Ishikawa (cell line): ENCODE results near the gene FKBP6.
"Not testable (repeated sequence)": the region's sequence is repeated elsewhere in the genome, so short reads cannot be mapped to it uniquely, and the experiment has no call there.

Source experiments
- CEBPB ChIP-seq: IDR thresholded peaks from 2 replicates; pipeline ENCODE4 v1.6.1; 2012
- CREB1 ChIP-seq: IDR thresholded peaks from 2 replicates; pipeline ENCODE4 v1.6.1; 2012; ENCODE audit warnings: low read depth
- EGR1 ChIP-seq: IDR thresholded peaks from 2 replicates; pipeline ENCODE4 v1.6.1; 2012
- EP300 ChIP-seq: IDR thresholded peaks from 2 replicates; pipeline ENCODE4 v1.6.1; 2012; ENCODE audit warnings: borderline replicate concordance
- FOXM1 ChIP-seq: IDR thresholded peaks from 2 replicates; pipeline ENCODE4 v1.6.1; 2012; ENCODE audit warnings: low read depth, borderline replicate concordance
- MAX ChIP-seq: IDR thresholded peaks from 2 replicates; pipeline ENCODE4 v1.6.1; 2012
- NFIC ChIP-seq: IDR thresholded peaks from 2 replicates; pipeline ENCODE4 v1.6.1; 2012
- RAD21 ChIP-seq: IDR thresholded peaks from 2 replicates; pipeline ENCODE4 v1.6.1; 2012; ENCODE audit warnings: low read depth
- TAF1 ChIP-seq: IDR thresholded peaks from 2 replicates; pipeline ENCODE4 v1.6.1; 2012; ENCODE audit warnings: low read depth, mild to moderate bottlenecking
- TCF12 ChIP-seq: IDR thresholded peaks from 2 replicates; pipeline ENCODE4 v1.6.1; 2012; ENCODE audit warnings: low read depth
- TEAD4 ChIP-seq: IDR thresholded peaks from 2 replicates; pipeline ENCODE4 v1.6.1; 2012
- YY1 ChIP-seq: IDR thresholded peaks from 2 replicates; pipeline ENCODE4 v1.6.1; 2012; ENCODE audit warnings: low read depth
- ZBTB7A ChIP-seq: IDR thresholded peaks from 2 replicates; pipeline ENCODE4 v1.6.1; 2012; ENCODE audit warnings: low read depth
- TF ChIP-seq, protein P1 (sequence below): IDR thresholded peaks from 2 replicates; pipeline ENCODE4 v1.6.1; 2012; ENCODE audit warnings: low read depth, mild to moderate bottlenecking
- TF ChIP-seq, protein P2 (sequence below): IDR thresholded peaks from 2 replicates; pipeline ENCODE4 v1.6.1; 2012

The FKBP6 gene

DNA sequence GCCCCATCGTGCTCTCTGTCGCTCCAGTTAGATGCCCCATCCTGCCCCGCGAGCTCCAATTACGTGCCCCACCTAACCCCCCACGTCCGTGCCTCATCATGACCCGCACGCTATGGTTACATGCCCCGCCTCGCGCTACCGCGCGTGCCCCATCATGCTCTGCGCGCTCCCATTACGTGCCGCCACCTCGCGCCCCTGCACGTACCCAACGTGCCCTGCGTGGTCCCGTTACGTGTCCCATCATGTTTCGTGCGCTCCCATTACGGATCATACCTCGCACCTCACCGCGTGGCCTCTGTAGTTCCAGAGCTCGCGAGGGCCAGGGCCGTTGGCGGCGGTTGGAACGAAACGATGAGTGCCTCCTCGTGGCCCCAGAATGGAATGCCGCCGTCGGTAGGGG lies at the start of gene FKBP6, which contains the start of gene TRIM50:
Gene FKBP6 (plus strand): TSS at position 240 of the 400 bp plus-strand sequence. CDS start 268 bp downstream, outside the sequence.
Gene TRIM50 (minus strand): TSS at position 161 of the 400 bp plus-strand sequence. CDS start 3,295 bp downstream, outside the sequence.
- not testable (repeated sequence) for TF ChIP-seq NFIC, FOXM1, MAX

DNA sequence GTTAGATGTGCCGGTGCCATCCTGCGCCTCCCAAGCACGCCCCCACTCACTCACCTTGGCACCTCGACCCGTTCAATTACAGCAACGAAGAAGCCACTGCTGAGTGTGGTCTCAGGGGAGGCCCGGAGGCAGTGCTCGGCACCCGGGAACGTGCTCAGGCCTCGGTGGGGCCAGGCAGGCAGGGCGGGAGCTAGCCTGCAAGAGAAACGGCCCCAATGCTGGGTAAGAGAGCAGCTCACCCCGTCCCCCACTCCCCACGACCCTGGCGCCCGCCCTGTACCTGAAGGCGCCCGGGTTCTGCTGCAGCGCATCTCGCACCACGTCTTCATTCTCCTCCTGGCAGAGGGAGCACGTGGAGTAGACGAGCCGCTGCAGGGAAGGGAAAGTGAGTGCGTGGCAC lies 24.4 kb upstream of the FKBP6 start:
- TF ChIP-seq FOXM1 = no peak
- TF ChIP-seq TEAD4 = no peak
- TF ChIP-seq CREB1 = no peak
- TF ChIP-seq EGR1 = no peak
- TF ChIP-seq, protein P1, sequence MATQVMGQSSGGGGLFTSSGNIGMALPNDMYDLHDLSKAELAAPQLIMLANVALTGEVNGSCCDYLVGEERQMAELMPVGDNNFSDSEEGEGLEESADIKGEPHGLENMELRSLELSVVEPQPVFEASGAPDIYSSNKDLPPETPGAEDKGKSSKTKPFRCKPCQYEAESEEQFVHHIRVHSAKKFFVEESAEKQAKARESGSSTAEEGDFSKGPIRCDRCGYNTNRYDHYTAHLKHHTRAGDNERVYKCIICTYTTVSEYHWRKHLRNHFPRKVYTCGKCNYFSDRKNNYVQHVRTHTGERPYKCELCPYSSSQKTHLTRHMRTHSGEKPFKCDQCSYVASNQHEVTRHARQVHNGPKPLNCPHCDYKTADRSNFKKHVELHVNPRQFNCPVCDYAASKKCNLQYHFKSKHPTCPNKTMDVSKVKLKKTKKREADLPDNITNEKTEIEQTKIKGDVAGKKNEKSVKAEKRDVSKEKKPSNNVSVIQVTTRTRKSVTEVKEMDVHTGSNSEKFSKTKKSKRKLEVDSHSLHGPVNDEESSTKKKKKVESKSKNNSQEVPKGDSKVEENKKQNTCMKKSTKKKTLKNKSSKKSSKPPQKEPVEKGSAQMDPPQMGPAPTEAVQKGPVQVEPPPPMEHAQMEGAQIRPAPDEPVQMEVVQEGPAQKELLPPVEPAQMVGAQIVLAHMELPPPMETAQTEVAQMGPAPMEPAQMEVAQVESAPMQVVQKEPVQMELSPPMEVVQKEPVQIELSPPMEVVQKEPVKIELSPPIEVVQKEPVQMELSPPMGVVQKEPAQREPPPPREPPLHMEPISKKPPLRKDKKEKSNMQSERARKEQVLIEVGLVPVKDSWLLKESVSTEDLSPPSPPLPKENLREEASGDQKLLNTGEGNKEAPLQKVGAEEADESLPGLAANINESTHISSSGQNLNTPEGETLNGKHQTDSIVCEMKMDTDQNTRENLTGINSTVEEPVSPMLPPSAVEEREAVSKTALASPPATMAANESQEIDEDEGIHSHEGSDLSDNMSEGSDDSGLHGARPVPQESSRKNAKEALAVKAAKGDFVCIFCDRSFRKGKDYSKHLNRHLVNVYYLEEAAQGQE = no peak
- no peak for TF ChIP-seq CEBPB
- no peak for TF ChIP-seq MAX
- TF ChIP-seq, protein P2, sequence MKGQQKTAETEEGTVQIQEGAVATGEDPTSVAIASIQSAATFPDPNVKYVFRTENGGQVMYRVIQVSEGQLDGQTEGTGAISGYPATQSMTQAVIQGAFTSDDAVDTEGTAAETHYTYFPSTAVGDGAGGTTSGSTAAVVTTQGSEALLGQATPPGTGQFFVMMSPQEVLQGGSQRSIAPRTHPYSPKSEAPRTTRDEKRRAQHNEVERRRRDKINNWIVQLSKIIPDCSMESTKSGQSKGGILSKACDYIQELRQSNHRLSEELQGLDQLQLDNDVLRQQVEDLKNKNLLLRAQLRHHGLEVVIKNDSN = no peak
- no peak for TF ChIP-seq EP300
- TF ChIP-seq ZBTB7A = no peak
- no peak for TF ChIP-seq YY1
- TF ChIP-seq NFIC = no peak
- no peak for TF ChIP-seq TCF12

GRCh38 chr7:73304071-73304470 lies 23.9 kb upstream of the FKBP6 start:
- TF ChIP-seq EGR1 (no peak), TEAD4 (no peak), YY1 (no peak), FOXM1 (no peak), MAX (no peak), NFIC (no peak), CREB1 (no peak), CEBPB (no peak), EP300 (no peak), RAD21 (no peak), ZBTB7A (no peak), TCF12 (no peak), TAF1 (no peak)
- TF ChIP-seq, protein P1 = no peak
- TF ChIP-seq, protein P2 = no peak

GRCh38 chr7:73307436-73307835 lies 20.5 kb upstream of the FKBP6 start:
- TF ChIP-seq, protein P2 = no peak
- no peak for TF ChIP-seq ZBTB7A
- no peak for TF ChIP-seq TCF12
- TF ChIP-seq TEAD4 = no peak
- no peak for TF ChIP-seq NFIC
- TF ChIP-seq EP300 = no peak
- TF ChIP-seq EGR1 = no peak
- TF ChIP-seq, protein P1 = no peak
- no peak for TF ChIP-seq CEBPB
